Muscle of arm (tissue), 14 donors: ENCODE data around the gene MS4A7. TPM values are rescaled to one million over a fixed set of nuclear protein-coding genes. Genes with fewer than 3 reads are reported as not detected.
A peak's percentile ranks its signal among the peaks of the same experiment; 100 is the strongest.
"Not testable (repeated sequence)": the region's sequence is repeated elsewhere in the genome, so short reads cannot be mapped to it uniquely, and the experiment has no call there.

ENCODE experiments used
- DNase-seq: peaks from one replicate; pipeline ENCODE4 v3.0.0-alpha.2; 2013
- long read RNA-seq, 11 donors: transcript quantifications; one replicate each; lab custom pipeline, GENCODE V29; 2026
- polyA plus RNA-seq, 12 donors: library from polyadenylated mRNA; unstranded; fragments of 120-200 nt; gene quantifications; one replicate each; pipeline ENCODE4 v1.2.1, GENCODE V29; 2013; ENCODE audit not compliant: insufficient read length in 12 of 12

The MS4A7 gene
- polyA plus RNA-seq = 10 to 100 TPM in 6 of 12 donors, 1 to 10 TPM in 5, not detected in 1; 4.5 to 22.5 (median 10.4) TPM
- long read RNA-seq, donor 1, partial matches to known transcripts = 0 of 7 reads
- long read RNA-seq, donor 1, other reads (novel, unspliced or antisense) = 0 of 7 reads
- long read RNA-seq, donor 2, partial matches to known transcripts = 0 of 1 reads
- long read RNA-seq, donor 2, other reads (novel, unspliced or antisense) = 0 of 1 reads
- long read RNA-seq, donor 3 = 0 reads
- long read RNA-seq, donor 4, partial matches to known transcripts = 0 of 2 reads
- long read RNA-seq, donor 4, other reads (novel, unspliced or antisense) = 0 of 2 reads
- long read RNA-seq, donor 5 = 0 reads
- long read RNA-seq, donor 6 = 0 reads
- long read RNA-seq, donor 7 = 0 reads
- long read RNA-seq, donor 8, partial matches to known transcripts = 0 of 2 reads
- long read RNA-seq, donor 8, other reads (novel, unspliced or antisense) = 0 of 2 reads
- long read RNA-seq, donor 9, partial matches to known transcripts = 0 of 2 reads
- long read RNA-seq, donor 9, other reads (novel, unspliced or antisense) = 0 of 2 reads
- long read RNA-seq, donor 10, partial matches to known transcripts = 0 of 4 reads
- long read RNA-seq, donor 10, other reads (novel, unspliced or antisense) = 0 of 4 reads
- long read RNA-seq, donor 11, partial matches to known transcripts = 0 of 2 reads
- long read RNA-seq, donor 11, other reads (novel, unspliced or antisense) = 0 of 2 reads

- DNase-seq = peak; percentile 16
These were observed at the start of gene MS4A7 for GRCh38 chr11:60378354-60378753. TSS of gene MS4A7 (plus strand) at chr11:60378532. CDS start at chr11:60383142, 4,610 bp downstream.

GRCh38 chr11:60332846-60333245 lies 45.5 kb upstream of the MS4A7 start:
- DNase-seq = no peak

- peak; percentile 38 for DNase-seq
These were observed 44.2 kb upstream of the MS4A7 start for GRCh38 chr11:60334005-60334620.

- no peak for DNase-seq
These were observed 41.5 kb upstream of the MS4A7 start for GRCh38 chr11:60336767-60337391.

DNA sequence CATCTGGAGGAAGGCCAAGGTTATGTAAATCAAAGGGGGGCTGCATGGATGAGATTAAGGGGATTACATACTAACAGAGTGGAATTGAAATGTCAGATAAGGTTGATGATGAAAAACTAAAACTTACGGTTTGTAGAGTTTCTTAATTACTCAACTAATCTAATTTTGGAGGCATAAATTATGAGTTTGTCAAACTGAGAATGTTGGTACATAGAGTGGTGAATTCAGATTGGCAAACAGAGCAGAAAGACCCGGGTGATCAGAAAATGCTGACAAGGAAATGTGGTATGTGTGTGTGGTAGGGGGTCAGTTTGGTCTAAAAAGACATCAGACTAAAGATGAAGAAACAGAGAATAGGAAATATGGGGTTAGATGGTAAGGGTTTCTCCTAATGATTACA lies 40.3 kb upstream of the MS4A7 start:
- no peak for DNase-seq

- no peak for DNase-seq
These were observed 39.0 kb upstream of the MS4A7 start for GRCh38 chr11:60339356-60339755.

- DNase-seq = no peak
These were observed 35.1 kb upstream of the MS4A7 start for GRCh38 chr11:60343094-60343704.

DNA sequence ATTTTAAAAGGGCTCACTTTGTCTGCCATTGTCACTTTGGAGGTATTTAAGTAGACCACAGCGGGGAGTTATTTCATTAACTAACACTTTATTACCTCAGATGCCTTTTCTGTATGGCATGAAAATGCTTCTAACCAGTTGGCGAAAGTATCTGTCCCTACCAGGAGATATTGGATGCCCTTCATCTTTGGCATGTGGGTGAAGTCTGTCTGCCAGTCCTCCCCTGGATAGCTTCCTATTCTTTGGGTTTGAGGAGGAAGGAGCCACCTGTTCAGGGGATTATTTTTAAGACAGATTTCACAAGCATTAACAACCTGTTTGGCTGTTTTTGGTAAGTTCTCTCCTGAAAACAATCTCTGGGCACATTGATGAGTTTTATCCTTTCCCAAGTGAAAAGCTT lies 34.2 kb upstream of the MS4A7 start:
- DNase-seq = no peak

DNA sequence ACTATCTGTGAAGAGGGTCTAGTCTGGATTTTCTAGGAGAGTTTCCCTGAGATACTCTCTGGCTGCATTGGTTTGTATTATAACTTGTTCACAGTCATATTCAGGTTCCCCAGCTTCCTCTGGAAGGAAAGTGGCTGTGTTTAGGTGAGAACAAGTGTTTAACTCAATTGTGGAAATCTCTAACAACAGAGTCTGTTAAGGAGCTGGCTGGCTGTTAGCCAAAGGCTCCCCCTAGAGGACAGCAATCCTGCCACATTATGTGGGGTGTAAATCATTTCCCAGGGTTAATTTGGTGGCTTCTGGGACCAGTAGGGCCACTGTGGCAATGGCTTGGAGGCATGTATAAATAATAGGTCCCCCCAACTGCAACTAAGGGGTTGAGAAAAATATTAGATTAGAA lies 32.8 kb upstream of the MS4A7 start:
- DNase-seq = no peak

DNA sequence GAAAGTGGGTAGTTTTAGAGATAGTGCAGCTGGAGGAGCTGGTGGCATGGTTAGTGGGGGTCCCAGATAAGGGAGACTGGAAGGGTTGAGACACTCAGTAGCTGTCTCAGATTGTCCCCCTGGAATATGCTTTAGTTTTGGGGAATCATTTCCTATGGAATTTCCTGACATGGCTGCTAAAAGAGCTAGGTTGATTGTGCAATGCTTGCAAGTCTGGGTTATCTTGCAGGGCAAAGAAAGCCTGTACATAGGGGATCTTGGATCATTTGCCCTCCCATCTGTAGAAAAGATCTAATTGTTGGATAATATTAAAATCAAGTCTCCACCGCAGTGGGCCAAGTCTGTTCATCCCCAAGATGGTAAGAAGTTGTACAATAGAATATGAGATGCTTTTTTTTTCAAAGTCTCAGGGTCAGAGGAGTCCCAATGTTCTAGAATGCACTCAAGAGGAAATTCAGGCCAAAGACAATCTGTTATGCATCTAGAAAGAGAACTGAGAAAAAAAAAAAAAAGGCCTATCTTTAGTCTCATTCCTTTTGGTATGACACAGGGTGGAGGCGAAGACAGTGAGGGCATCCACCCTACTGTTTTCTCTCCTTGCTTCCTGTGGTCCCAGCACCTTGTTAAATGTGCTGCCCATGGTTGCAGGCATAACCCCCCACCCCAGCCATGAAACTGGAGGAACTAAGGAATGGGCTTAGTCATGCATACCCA lies 31.1 kb upstream of the MS4A7 start:
- DNase-seq = no peak

DNA sequence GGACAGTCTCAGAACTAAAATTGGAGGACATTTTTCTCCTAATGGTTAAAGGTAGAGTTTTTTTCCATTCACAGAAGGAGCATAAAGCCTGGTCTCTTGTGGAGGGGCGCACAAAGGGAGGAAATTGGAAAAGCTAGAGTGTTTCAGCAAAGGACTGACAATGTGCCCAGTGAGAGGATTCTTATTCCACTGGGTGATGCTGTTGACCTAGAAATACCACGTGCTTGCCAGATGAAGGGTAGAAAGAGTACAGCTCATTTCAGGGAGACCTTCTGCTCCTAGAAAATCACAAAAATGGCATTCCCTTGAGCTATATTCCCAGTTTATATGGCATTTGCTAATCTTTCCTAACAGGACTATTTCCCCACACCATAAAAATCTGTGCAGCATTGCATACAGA lies 30.2 kb upstream of the MS4A7 start:
- DNase-seq = no peak

- no peak for DNase-seq
These were observed 28.3 kb upstream of the MS4A7 start for GRCh38 chr11:60349990-60350389.

DNA sequence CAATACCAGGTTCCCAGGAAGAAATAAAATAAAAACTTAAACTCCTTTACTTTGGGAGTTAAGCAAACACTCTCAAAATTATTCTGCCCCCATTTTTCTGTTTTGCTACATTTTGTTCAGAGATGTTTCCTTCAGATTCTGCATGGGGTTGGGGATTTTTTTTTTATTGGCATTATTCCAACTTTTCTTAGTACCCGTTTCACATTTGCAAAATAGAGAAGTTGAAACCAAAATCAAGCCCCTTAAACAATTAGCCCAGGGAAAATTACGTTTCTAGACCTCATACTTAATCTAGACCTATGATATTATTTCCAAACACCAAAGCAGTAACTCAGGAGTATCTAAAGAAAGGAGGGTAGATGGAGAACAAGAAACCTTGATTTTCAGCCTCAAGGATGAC lies 20.6 kb upstream of the MS4A7 start:
- no peak for DNase-seq

- no peak for DNase-seq
These were observed 17.7 kb upstream of the MS4A7 start for GRCh38 chr11:60360621-60361020.

- no peak for DNase-seq
These were observed 16.1 kb upstream of the MS4A7 start for GRCh38 chr11:60362241-60362640.

DNA sequence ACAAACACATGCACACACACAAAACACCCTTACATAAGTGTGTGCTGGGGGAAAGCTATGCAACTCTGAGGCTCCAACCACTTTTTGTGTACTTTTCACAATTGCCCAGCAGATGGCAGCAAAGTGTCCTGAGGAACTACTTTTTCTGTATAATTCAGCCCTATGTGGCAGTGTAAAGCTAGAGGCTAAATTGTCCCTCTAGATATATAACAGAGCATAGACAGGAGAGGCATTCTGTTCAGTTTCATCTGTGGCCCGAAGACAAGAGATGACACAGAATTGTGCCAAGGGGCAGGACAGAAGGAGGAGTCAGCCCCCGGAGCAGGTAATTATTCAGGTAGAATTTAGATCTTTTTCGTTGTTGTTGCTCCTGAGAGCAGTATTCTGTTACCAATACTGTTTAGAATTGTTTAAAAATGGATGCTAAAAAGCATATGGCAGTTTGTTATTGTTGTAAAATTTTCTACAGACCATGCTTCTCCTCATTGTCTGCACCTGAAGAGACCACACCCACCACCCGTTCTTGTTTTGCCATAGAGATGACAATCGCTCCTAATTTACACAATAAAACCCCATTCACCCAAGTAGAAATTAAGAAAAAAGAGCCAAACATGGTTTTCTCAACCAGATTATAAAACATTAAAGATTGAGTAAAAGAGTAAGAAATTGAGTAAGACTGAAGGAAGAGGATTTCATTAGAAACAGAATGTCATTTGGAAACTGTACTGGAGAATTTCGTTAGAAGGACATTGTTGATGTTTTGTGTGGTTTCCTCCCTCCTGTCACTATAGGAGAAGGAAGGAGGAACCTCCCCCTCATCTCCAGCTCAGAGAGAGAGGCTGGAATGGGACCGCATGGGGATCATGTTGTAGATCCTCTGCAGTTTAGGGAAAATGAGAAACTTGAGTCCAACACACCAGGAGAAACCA lies 14.5 kb upstream of the MS4A7 start:
- peak; percentile 75 for DNase-seq

- not testable (repeated sequence) for DNase-seq
These were observed 11.9 kb upstream of the MS4A7 start for GRCh38 chr11:60366262-60366904.

DNA sequence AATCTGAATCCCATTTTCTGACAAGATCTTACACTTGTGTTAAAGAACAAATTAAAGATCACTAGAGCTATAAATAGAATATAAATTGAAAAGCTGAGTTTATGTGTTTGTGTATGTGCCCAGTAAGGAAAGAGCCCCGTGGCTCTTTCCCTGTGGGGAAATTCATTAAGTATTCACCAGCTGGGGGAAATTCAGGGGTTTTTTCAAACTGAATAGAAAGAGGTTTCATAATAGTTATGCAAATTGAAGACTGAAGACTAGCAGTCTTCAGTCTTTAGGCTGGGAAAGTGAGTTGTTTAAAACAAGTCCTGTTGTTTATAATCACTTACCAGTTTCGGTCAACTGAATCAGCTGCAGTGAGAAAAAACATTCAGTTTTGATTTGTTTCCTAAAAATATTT lies 11.3 kb upstream of the MS4A7 start:
- no peak for DNase-seq

DNA sequence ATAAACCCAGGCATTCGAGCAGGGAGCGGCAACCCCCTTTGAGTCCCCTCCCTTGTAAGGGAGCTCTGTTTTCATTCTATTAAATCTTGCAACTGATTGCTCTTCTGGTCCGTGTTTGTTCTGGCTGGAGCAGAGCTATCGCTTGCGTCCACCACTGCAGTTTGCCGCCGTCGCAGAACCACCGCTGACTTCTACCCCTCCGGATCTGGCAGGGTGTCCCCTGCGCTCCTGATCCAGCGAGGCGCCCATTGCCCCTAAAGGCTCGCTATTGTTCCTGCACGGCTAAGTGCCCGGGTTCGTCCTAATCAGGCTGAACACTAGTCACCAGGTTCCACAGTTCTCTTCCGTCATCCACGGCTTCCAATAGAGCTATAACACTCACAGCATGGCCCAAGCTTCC lies 10.4 kb upstream of the MS4A7 start:
- no peak for DNase-seq
